ENCODE data around the gene EPAS1. TPM values are rescaled to one million over a fixed set of nuclear protein-coding genes. Genes with fewer than 3 reads are reported as not detected.

Gene EPAS1
- total and polyA plus RNA-seq, 2 of the 8 experiments (the other 6 are each of a cell fraction or from before 2014, with no cell fraction given): 2.0 to 4.9 TPM

DNA sequence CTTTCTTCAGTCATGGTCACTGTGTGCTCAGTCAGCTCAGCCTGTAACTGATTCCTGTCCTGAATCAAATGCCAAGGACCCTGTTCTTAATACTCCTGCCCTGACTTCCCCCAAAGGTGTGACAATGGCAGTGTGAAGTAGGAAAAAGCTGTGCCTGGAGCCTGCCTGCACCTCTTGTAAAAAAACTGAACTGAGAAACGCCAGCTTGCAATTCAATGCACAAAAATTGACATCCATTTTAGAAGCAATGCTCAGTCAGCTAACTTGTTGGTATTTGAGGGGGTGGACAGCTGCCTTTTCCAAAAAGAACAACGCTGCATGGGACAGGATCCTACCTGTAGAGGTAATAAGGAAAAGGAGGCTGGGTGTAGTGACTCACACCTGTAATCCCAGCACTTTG is 115.9 kb downstream of the EPAS1 start:
- no peak overlapping the region for H4K8ac ChIP-seq (ENCODE audit: extremely low read depth, insufficient read depth, low read length)
- no peak overlapping the region for H2BK5ac ChIP-seq (ENCODE audit: low read depth, low read length)
- H2BK12ac ChIP-seq (ENCODE audit: low read depth, low read length): no peak overlapping the region
- no peak overlapping the region for H2BK15ac ChIP-seq (ENCODE audit: low read length)
- peaks cover 6 to 13% of the 10 kb centered on the region in 2 experiments; a peak in 2 of 4 replicates for H3K9me3 ChIP-seq (ENCODE audit: insufficient read depth in 2 of 2, low read depth in 1 of 2, low read length in 1 of 2)
- H3K79me1 ChIP-seq (ENCODE audit: low read depth, low read length): no peaks in the 10 kb centered on the region
- no peak overlapping the region for H3K9ac ChIP-seq (replicated peaks in 1 of 4; ENCODE audit: extremely low read depth in 1 of 4, low read depth in 3 of 4, low read length in 3 of 4)
- no peak overlapping the region for H2BK20ac ChIP-seq (ENCODE audit: low read length)
- ChIA-PET POLR2A (ENCODE audit: partially characterized antibody) (no interaction called here), CTCF (ENCODE audit: partially characterized antibody) (interaction anchor here (0.8 to 1.9 kb wide), 8 partner anchors 8 to 350 kb away, joined by 3 to 8 read pairs (median 4); no protein-coding TSS in a partner anchor)
- DNase-seq (ENCODE audit: low read depth in 1 of 2, low spot score in 2 of 2) (no peak), FAIRE-seq (no peak)
- H3K56ac ChIP-seq (replicated peaks; ENCODE audit: insufficient read length, low read depth, low read length): no peak overlapping the region
- H3K23ac ChIP-seq (ENCODE audit: insufficient read length): no peak overlapping the region
- no peak overlapping the region for H3K4me3 ChIP-seq (ENCODE audit: extremely low read depth in 1 of 4, insufficient read depth in 2 of 4, low read depth in 3 of 4, low read length in 4 of 4)
- no peaks in the 10 kb centered on the region for H3K4me1 ChIP-seq (replicated peaks in 1 of 4; ENCODE audit: control insufficient read depth in 3 of 4, insufficient read depth in 4 of 4, low read length in 3 of 4)
- no peak overlapping the region for H3K4me2 ChIP-seq (ENCODE audit: insufficient read depth in 1 of 2, low read depth in 2 of 2, low read length in 2 of 2)
- no peak overlapping the region for H2AK5ac ChIP-seq (ENCODE audit: low read depth, low read length)
- H3K79me2 ChIP-seq (ENCODE audit: control insufficient read depth in 1 of 2, insufficient read depth in 2 of 2, low read length in 2 of 2): no peaks in the 10 kb centered on the region
- H4K91ac ChIP-seq (replicated peaks; ENCODE audit: insufficient read length, low read length): no peak overlapping the region
- no peaks in the 10 kb centered on the region for H3K36me3 ChIP-seq (ENCODE audit: control insufficient read depth in 2 of 4, insufficient read depth in 4 of 4, low read length in 3 of 4)
- no peaks in the 10 kb centered on the region for H3K23me2 ChIP-seq (ENCODE audit: low read depth, low read length)
- H2BK120ac ChIP-seq (replicated peaks; ENCODE audit: low read depth, low read length): no peak overlapping the region
- no peaks in the 10 kb centered on the region for H4K20me1 ChIP-seq (replicated peaks in 1 of 2; ENCODE audit: control insufficient read depth in 1 of 2, insufficient read depth in 2 of 2, low read length in 2 of 2)
- no peak overlapping the region for H4K5ac ChIP-seq (ENCODE audit: insufficient read length, low read depth, low read length)
- H3K27ac ChIP-seq (ENCODE audit: low read depth, low read length): no peak overlapping the region
- H2AFZ ChIP-seq (ENCODE audit: low read length): no peak overlapping the region
- H3K14ac ChIP-seq (ENCODE audit: insufficient read length): no peak overlapping the region
- H3K18ac ChIP-seq (ENCODE audit: extremely low read depth, low read length): no peak overlapping the region
- WGBS, 2 experiments (ENCODE audit: extremely low coverage in 1 of 2, insufficient coverage in 1 of 2, insufficient read length in 1 of 2, insufficient replicate concordance in 2 of 2, low coverage in 1 of 2, low lambda C conversion rate in 2 of 2, missing lambda C conversion rate in 1 of 2): 81% methylated on average over 2 of the region's 2 CpGs; no CpG with 5 or more reads in 1 of the 2 experiments
- H3K4ac ChIP-seq (replicated peaks; ENCODE audit: insufficient read length, low read depth, low read length): no peak overlapping the region
- H3K27me3 ChIP-seq (replicated peaks in 1 of 4; ENCODE audit: control insufficient read depth in 3 of 4, extremely low read depth in 1 of 4, insufficient read depth in 3 of 4, low read length in 3 of 4): no peaks in the 10 kb centered on the region
- TF ChIP-seq SIRT6 (IDR thresholded peaks at IDR 0.05; ENCODE audit: low read length): no peak
- no peak for TF ChIP-seq CHD2 (IDR thresholded peaks at IDR 0.05; ENCODE audit: low read length)
- no peak for TF ChIP-seq CHD1 (IDR thresholded peaks at IDR 0.05; ENCODE audit: low read depth, low read length)
- no peak for TF ChIP-seq KDM1A (IDR thresholded peaks at IDR 0.05; ENCODE audit: borderline replicate concordance, low read length)
- no peak for TF ChIP-seq RAD21 (IDR thresholded peaks at IDR 0.05 in 1 of 2, conservative IDR thresholded peaks at IDR 0.05 in 1 of 2; ENCODE audit: low read depth in 2 of 2, low read length in 2 of 2)
- no peak for TF ChIP-seq YY1 (IDR thresholded peaks at IDR 0.05; ENCODE audit: low read depth, low read length)
- TF ChIP-seq GTF2F1 (IDR thresholded peaks at IDR 0.05; ENCODE audit: borderline replicate concordance, low read depth, low read length): no peak
- TF ChIP-seq POU5F1 (IDR thresholded peaks at IDR 0.05; ENCODE audit: low read depth, low read length): no peak
- TF ChIP-seq TAF1 (IDR thresholded peaks at IDR 0.05; ENCODE audit: low read depth, low read length): no peak
- TF ChIP-seq CTBP2 (IDR thresholded peaks at IDR 0.05; ENCODE audit: borderline replicate concordance, insufficient read depth, insufficient read length, low read length): no peak
- TF ChIP-seq RBBP5 (IDR thresholded peaks at IDR 0.05; ENCODE audit: borderline replicate concordance, low read depth, low read length): no peak
- no peak for TF ChIP-seq SP4 (IDR thresholded peaks at IDR 0.05; ENCODE audit: low read length)
- TF ChIP-seq NRF1 (IDR thresholded peaks at IDR 0.05; ENCODE audit: low read depth, low read length): no peak
- no peak for TF ChIP-seq SP1 (IDR thresholded peaks at IDR 0.05; ENCODE audit: low read depth, low read length)
- no peak for TF ChIP-seq SUZ12 (IDR thresholded peaks at IDR 0.05; ENCODE audit: low read length)
- no peak for TF ChIP-seq TCF12 (IDR thresholded peaks at IDR 0.05; ENCODE audit: low read depth, low read length)
